ENCODE measurements around the gene COL2A1.

DNA sequence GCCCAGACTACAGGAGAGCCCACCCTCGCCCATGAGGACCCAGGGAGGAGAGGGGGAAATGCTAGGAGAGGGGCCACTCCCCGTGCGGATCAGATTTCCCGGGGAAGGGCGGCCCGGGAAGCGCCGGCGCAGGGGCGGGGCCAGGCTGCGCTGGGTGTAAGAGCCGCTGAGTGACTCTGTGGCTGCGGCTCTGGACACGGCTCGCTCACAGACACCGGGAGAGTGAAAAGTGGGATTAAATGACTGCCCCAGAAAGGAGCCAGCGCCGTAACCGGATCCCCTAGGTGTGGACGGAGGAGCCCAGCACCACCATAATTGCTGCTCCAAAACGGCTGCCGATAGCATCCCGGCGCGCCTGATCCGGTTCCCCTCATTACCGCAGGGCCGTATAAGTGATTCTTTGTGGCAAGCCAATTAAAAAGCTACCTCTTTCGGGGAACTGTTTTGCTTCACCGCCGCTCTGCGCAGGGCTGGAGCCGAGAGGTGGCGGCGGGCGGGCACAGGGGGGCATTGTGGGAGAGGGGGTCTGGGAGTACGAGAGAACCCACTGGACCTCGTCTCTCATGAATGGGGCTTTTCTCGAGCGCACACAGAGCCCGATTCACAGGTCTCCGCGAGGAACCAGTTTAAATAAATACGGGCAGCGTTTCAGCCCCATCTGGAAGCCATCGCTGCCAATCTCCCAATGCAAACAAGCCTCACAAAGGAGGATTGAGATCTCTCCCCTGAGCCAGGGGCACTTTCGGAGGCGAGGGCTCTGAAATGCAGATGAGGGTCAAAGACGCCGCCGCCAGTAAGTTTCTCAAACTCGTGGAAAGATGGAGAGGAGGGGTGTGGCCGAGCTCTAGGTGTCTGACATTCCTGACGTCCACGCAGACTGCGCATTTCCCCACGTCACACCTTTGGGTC, 2.5 kb downstream of the COL2A1 start:
- TF ChIP-seq CTCF (IDR thresholded peaks at IDR 0.05) (no peak), POLR2A (IDR thresholded peaks at IDR 0.05) (no peak)
